Ishikawa (cell line): ENCODE data around the gene PEX26.

Source experiments
- CEBPB ChIP-seq: IDR thresholded peaks from 2 replicates; pipeline ENCODE4 v1.6.1; 2012
- CREB1 ChIP-seq: IDR thresholded peaks from 2 replicates; pipeline ENCODE4 v1.6.1; 2012; ENCODE audit warnings: low read depth
- EGR1 ChIP-seq: IDR thresholded peaks from 2 replicates; pipeline ENCODE4 v1.6.1; 2012
- EP300 ChIP-seq: IDR thresholded peaks from 2 replicates; pipeline ENCODE4 v1.6.1; 2012; ENCODE audit warnings: borderline replicate concordance
- FOXM1 ChIP-seq: IDR thresholded peaks from 2 replicates; pipeline ENCODE4 v1.6.1; 2012; ENCODE audit warnings: low read depth, borderline replicate concordance
- NFIC ChIP-seq: IDR thresholded peaks from 2 replicates; pipeline ENCODE4 v1.6.1; 2012
- RAD21 ChIP-seq: IDR thresholded peaks from 2 replicates; pipeline ENCODE4 v1.6.1; 2012; ENCODE audit warnings: low read depth
- TAF1 ChIP-seq: IDR thresholded peaks from 2 replicates; pipeline ENCODE4 v1.6.1; 2012; ENCODE audit warnings: low read depth, mild to moderate bottlenecking
- TCF12 ChIP-seq: IDR thresholded peaks from 2 replicates; pipeline ENCODE4 v1.6.1; 2012; ENCODE audit warnings: low read depth
- TEAD4 ChIP-seq: IDR thresholded peaks from 2 replicates; pipeline ENCODE4 v1.6.1; 2012
- YY1 ChIP-seq: IDR thresholded peaks from 2 replicates; pipeline ENCODE4 v1.6.1; 2012; ENCODE audit warnings: low read depth
- ZBTB7A ChIP-seq: IDR thresholded peaks from 2 replicates; pipeline ENCODE4 v1.6.1; 2012; ENCODE audit warnings: low read depth
- TF ChIP-seq, protein P1 (sequence below): IDR thresholded peaks from 2 replicates; pipeline ENCODE4 v1.6.1; 2012
- TF ChIP-seq, protein P2 (sequence below): IDR thresholded peaks from 2 replicates; pipeline ENCODE4 v1.6.1; 2012
- TF ChIP-seq, protein P3 (sequence below): IDR thresholded peaks from 2 replicates; pipeline ENCODE4 v1.6.1; 2012; ENCODE audit warnings: low read depth, mild to moderate bottlenecking

The PEX26 gene

DNA sequence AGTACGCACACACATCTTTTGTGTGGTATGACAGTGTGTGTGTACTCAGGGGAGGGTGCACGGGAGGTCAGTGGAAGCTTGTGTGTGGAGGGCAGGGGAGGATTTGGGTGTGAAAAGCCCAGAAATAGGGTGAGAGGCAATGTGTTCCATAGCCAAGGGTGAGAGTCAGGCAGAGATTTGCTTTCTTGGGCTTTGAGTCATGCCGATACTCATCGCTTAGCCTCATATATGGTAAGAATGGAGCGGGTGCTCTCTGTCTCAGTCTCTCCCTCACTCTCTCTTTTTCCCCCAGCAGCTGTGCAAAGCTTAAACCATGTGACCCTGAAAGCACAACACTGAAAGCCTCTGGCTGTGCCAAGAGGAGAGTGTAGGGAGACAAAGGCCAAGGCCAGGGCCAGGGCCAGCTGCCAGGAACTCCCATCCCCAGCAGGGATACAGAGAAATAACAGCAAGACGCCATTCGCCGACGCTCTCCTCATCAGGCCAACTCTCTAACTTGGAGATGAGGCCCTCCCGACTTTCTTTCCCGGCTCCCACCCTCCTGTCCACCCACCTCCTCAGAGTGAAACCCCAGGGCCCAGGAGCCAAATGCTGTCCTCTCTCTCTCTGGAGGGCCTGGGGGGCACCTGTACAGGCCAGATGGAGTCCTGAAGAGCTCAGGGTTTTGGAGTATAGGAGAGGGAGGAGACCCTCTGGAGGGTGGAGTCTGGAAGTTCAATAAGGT is 33.1 kb upstream of the PEX26 start:
- TF ChIP-seq TAF1 (no peak), NFIC (0 out of 2 replicates have a peak, but pooled peaks have one; percentile 20), CEBPB (no peak), FOXM1 (no peak)
- TF ChIP-seq, protein P1, sequence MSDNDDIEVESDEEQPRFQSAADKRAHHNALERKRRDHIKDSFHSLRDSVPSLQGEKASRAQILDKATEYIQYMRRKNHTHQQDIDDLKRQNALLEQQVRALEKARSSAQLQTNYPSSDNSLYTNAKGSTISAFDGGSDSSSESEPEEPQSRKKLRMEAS: no peak
- TF ChIP-seq, protein P2, sequence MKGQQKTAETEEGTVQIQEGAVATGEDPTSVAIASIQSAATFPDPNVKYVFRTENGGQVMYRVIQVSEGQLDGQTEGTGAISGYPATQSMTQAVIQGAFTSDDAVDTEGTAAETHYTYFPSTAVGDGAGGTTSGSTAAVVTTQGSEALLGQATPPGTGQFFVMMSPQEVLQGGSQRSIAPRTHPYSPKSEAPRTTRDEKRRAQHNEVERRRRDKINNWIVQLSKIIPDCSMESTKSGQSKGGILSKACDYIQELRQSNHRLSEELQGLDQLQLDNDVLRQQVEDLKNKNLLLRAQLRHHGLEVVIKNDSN: 0 out of 2 replicates have a peak, but pooled peaks have one; percentile 14
- TF ChIP-seq, protein P3, sequence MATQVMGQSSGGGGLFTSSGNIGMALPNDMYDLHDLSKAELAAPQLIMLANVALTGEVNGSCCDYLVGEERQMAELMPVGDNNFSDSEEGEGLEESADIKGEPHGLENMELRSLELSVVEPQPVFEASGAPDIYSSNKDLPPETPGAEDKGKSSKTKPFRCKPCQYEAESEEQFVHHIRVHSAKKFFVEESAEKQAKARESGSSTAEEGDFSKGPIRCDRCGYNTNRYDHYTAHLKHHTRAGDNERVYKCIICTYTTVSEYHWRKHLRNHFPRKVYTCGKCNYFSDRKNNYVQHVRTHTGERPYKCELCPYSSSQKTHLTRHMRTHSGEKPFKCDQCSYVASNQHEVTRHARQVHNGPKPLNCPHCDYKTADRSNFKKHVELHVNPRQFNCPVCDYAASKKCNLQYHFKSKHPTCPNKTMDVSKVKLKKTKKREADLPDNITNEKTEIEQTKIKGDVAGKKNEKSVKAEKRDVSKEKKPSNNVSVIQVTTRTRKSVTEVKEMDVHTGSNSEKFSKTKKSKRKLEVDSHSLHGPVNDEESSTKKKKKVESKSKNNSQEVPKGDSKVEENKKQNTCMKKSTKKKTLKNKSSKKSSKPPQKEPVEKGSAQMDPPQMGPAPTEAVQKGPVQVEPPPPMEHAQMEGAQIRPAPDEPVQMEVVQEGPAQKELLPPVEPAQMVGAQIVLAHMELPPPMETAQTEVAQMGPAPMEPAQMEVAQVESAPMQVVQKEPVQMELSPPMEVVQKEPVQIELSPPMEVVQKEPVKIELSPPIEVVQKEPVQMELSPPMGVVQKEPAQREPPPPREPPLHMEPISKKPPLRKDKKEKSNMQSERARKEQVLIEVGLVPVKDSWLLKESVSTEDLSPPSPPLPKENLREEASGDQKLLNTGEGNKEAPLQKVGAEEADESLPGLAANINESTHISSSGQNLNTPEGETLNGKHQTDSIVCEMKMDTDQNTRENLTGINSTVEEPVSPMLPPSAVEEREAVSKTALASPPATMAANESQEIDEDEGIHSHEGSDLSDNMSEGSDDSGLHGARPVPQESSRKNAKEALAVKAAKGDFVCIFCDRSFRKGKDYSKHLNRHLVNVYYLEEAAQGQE: no peak

DNA sequence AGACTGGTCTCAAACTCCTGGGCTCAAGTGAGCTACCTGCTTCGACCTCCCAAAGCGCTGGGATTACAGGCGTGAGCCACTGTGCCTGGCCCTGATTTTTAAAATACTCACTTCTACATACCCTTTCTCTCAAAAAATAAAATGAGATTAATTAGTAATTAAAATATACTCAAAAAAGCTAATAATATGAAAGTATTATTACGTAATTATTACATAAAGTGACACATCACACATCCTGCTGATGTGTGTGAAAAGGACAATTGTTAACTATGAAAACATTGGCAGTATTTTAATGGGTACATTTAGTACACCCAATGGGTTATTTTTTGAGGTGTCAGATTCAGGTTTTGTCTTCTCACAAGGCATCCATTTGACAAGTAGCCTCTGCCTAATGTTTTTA is 32.0 kb upstream of the PEX26 start:
- no peak for TF ChIP-seq TAF1
- no peak for TF ChIP-seq TEAD4
- no peak for TF ChIP-seq TCF12
- TF ChIP-seq YY1: no peak
- no peak for TF ChIP-seq NFIC
- no peak for TF ChIP-seq EP300
- TF ChIP-seq ZBTB7A: no peak
- TF ChIP-seq, protein P2: no peak
- TF ChIP-seq, protein P1: no peak
- no peak for TF ChIP-seq RAD21
- no peak for TF ChIP-seq CREB1
- TF ChIP-seq, protein P3: no peak
- no peak for TF ChIP-seq FOXM1
- no peak for TF ChIP-seq EGR1
- no peak for TF ChIP-seq CEBPB

DNA sequence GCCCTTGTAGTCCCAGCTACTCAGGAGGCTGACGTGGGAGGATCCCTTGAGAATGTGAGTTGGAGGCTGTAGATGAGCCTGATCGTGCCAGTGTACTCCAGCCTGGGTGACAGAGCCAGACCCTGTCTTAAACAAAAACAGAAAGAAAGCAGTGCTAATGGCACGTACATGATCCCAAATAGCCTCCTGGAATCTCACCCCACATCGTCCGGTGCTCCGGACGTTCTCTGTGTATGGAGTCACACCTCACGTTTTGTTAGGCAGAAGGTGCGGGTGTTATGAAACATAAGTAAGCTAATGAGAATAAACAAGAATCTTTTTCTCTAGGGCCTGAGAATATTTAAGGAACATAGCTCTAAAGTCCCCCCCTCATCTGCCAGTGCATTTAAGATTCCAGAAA is 29.7 kb upstream of the PEX26 start:
- TF ChIP-seq TCF12 (no peak), YY1 (no peak), ZBTB7A (no peak), TEAD4 (no peak), EGR1 (no peak), CEBPB (no peak)
- TF ChIP-seq, protein P2: no peak

DNA sequence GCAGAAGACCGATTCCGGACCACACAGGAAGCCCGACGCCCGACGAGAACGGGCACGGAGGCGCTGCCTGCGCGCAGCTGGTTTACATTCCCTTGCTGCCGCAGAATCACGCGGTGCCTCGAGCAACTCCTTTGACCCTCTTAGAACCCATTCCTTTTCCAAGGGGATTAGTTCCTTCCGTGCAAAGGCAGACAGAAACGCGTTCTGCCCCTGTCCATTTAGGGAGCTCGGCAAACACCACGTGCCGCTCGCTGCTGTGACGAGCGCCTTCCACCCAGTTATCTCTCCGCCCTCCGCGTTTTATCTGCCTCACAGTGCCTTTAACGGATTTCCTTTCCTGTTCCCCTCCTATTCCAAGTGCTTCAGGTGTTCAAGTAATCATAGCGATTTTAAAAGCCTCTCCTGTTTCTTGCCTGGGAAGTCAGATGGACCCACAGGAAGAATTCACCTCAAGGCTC is 29.3 kb upstream of the PEX26 start:
- TF ChIP-seq CEBPB: no peak
- TF ChIP-seq TEAD4: no peak
- TF ChIP-seq, protein P1: no peak
- TF ChIP-seq NFIC: no peak
- TF ChIP-seq EP300: no peak
- TF ChIP-seq EGR1: no peak
- TF ChIP-seq, protein P2: no peak
- TF ChIP-seq RAD21: no peak
- no peak for TF ChIP-seq ZBTB7A
- TF ChIP-seq TCF12: no peak
- no peak for TF ChIP-seq YY1
- TF ChIP-seq CREB1: no peak
- TF ChIP-seq FOXM1: no peak
- TF ChIP-seq, protein P3: no peak
